GM20000 (cell line): Measurements from ENCODE around the gene CYB5R3.

Experiments used
- DNase-seq: peaks from one replicate; pipeline ENCODE4 v3.0.0; 2012; ENCODE audit warnings: low spot score
- CTCF ChIP-seq: IDR thresholded peaks from 2 replicates; pipeline ENCODE4 v1.5.1; 2012; ENCODE audit warnings: mild to moderate bottlenecking, control low read depth; ENCODE audit errors: extremely low read depth, missing control alignments

Gene CYB5R3

DNA sequence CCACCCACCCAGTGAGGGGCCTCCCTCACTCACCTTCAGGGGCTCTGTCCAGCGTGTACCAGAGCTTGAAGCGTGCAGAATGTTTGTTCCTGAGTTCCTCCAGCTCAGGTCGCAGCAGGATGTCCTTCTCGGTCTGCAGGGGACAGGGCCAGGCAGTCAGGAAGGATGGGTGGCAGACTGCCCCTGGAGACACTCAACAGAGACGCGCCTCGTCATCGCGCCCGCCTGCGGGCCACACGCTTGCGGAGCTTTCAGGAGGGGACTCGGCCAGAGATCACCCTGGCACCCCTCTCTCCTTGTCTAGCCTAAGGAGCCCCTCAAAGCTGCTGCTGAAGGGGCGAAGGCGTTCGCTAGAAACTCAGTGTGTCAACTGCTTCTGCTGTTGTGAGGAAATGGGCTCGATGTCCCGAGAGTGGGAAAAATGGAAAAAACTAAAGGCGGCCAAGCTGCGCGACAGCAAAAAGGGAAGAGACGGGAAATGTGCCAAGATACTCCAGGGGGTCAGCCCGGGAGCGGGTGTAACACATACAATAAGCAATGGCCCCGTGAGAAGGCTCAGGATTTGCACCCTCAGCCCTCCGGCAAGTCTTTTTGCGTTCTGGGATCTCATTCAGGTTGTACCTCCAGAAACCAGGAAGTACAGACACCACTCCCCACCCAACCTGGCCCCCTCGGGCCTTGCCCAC lies 25.3 kb downstream of the CYB5R3 start:
- no peak for DNase-seq
- TF ChIP-seq CTCF: no peak

GRCh38 chr22:42623301-42623751 lies 25.9 kb downstream of the CYB5R3 start:
- DNase-seq: peak; percentile 59

GRCh38 chr22:42622061-42622710 lies 27.0 kb downstream of the CYB5R3 start:
- DNase-seq: no peak
- no peak for TF ChIP-seq CTCF

More at GRCh38 chr22:42623301-42623751, 25.9 kb downstream of the CYB5R3 start:
- no peak for TF ChIP-seq CTCF

- DNase-seq: peak; percentile 89
- peak; percentile 87 for TF ChIP-seq CTCF
Observed at GRCh38 chr22:42621505-42622002, 27.6 kb downstream of the CYB5R3 start.

DNA sequence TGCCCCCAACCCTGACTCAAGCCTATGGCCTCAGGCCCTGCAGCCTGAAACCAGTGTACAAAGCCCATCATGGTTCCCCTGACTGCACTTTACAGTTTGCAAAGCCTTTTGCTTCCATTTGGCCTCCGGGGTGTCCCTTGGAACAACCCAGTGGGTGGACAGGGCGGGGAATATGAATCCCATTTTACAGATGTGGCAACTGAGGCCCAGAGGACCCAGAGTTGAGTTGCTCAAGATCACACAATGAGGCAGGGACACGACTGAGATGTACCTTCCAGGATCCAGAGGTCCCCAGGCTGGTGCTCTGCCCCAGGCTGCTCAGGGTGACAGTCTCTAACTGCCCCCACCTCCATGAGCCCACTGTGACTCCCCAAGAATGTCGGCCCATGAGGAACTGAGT lies 29.1 kb downstream of the CYB5R3 start:
- TF ChIP-seq CTCF: no peak
- DNase-seq: no peak

DNA sequence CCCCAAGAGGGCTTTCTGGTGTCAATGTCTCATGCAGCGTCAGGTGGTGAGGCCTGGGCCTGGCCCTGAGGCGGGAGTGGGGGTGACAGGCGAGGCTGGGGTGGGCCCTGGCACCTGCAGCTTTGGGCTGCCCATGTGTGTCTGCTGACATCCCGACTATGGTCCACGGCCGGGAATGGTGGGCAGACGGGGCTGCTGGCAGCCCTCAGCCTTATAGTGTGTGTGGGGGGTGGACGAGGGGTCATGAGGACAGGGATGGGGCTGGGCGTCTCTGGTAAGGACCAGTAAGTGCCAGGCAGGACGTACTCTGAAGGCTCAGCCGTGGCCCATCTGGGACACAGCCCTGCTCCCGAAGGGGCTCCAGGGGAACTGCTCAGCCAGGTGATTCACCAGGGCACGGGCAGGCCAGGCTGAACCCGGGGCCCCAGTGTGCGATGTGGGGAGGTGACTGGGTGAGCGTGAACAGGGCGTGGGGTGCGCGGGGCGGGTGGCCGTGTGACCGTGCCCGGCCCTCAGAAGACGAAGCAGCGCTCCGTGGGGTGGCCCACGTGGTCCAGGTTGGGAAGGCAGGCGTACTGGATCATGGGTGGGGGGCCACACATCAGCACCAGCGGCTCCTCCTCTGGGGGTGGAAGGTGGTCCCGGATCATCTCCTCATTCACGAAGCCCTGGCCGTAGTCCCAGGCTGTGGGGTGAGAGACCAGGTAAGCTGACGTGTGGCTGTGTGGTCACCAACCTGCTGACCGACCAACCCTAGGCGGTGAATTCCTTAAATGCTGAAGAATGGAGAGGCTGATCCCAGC lies 29.7 kb downstream of the CYB5R3 start:
- DNase-seq: no peak
- TF ChIP-seq CTCF: no peak
